H9 (cell line): ENCODE data around the gene MTARC2. TPM values are rescaled to one million over a fixed set of nuclear protein-coding genes. Genes with fewer than 3 reads are reported as not detected.

Experiments used
- DNase-seq: peaks from one replicate; pipeline ENCODE4 v3.0.0-alpha.2; 2017
- H2AFZ ChIP-seq: one replicate; pipeline ENCODE4 v1.6.1; 2013; ENCODE audit warnings: mild to moderate bottlenecking, low read length, control low read depth, moderate library complexity
- H2AK5ac ChIP-seq: 2 replicates; pipeline ENCODE4 v1.6.1; 2013; ENCODE audit warnings: low read length, control low read depth, mixed read lengths; ENCODE audit not compliant: insufficient read length
- H2BK120ac ChIP-seq: one replicate; pipeline ENCODE4 v1.6.1; 2013; ENCODE audit warnings: low read depth, mild to moderate bottlenecking, low read length, control low read depth, inconsistent platforms; ENCODE audit not compliant: poor library complexity, severe bottlenecking
- H2BK12ac ChIP-seq: 2 replicates; pipeline ENCODE4 v1.6.1; 2013; ENCODE audit warnings: low read length, control low read depth, mixed read lengths, low read depth; ENCODE audit not compliant: insufficient read length
- H2BK15ac ChIP-seq: 2 replicates; pipeline ENCODE4 v1.6.1; 2013; ENCODE audit warnings: low read depth, low read length, control low read depth
- H2BK20ac ChIP-seq: one replicate; pipeline ENCODE4 v1.6.1; 2013; ENCODE audit warnings: low read depth, mild to moderate bottlenecking, low read length, control low read depth, inconsistent platforms; ENCODE audit not compliant: poor library complexity, severe bottlenecking
- H2BK5ac ChIP-seq: 2 replicates; pipeline ENCODE4 v1.6.1; 2013; ENCODE audit warnings: low read length, control low read depth, mixed read lengths; ENCODE audit not compliant: insufficient read length
- H3K14ac ChIP-seq: 2 replicates; pipeline ENCODE4 v1.6.1; 2013; ENCODE audit warnings: low read length, control low read depth; ENCODE audit not compliant: insufficient read depth
- H3K18ac ChIP-seq: 2 replicates; pipeline ENCODE4 v1.6.1; 2013; ENCODE audit warnings: low read depth, mild to moderate bottlenecking, mixed read lengths, low read length, control low read depth; ENCODE audit not compliant: insufficient read length
- H3K23ac ChIP-seq: 2 replicates; pipeline ENCODE4 v1.6.1; 2013; ENCODE audit warnings: low read length, control low read depth, mixed read lengths, low read depth; ENCODE audit not compliant: insufficient read length
- H3K23me2 ChIP-seq: 2 replicates; pipeline ENCODE4 v1.6.1; 2013; ENCODE audit warnings: low read depth, mild to moderate bottlenecking, mixed read lengths, low read length, control low read depth; ENCODE audit not compliant: insufficient read length, poor library complexity, severe bottlenecking
- H3K27ac ChIP-seq: 2 replicates; pipeline ENCODE4 v1.5.1; 2013; ENCODE audit warnings: low read length, control low read depth, mixed read lengths, low read depth; ENCODE audit not compliant: insufficient read length
- H3K27me3 ChIP-seq: 2 replicates; pipeline ENCODE4 v1.6.1; 2013; ENCODE audit warnings: low read length, control low read depth, inconsistent platforms; ENCODE audit not compliant: insufficient read depth
- H3K4ac ChIP-seq: 2 replicates; pipeline ENCODE4 v1.6.1; 2013; ENCODE audit warnings: low read depth, mild to moderate bottlenecking, control low read depth, inconsistent platforms, low read length, moderate library complexity
- H3K4me1 ChIP-seq: 2 replicates; pipeline ENCODE4 v1.6.1; 2013; ENCODE audit warnings: low read length, control low read depth, inconsistent platforms; ENCODE audit not compliant: insufficient read depth
- H3K4me2 ChIP-seq: 2 replicates; pipeline ENCODE4 v1.6.1; 2013; ENCODE audit warnings: low read length, control low read depth, mixed read lengths; ENCODE audit not compliant: insufficient read length, insufficient read depth
- H3K56ac ChIP-seq: 2 replicates; pipeline ENCODE4 v1.6.1; 2013; ENCODE audit warnings: low read depth, mild to moderate bottlenecking, mixed read lengths, low read length, control low read depth; ENCODE audit not compliant: insufficient read length
- H3K79me1 ChIP-seq: 2 replicates; pipeline ENCODE4 v1.6.1; 2013; ENCODE audit warnings: low read depth, mild to moderate bottlenecking, moderate library complexity, low read length, control low read depth, inconsistent platforms; ENCODE audit not compliant: insufficient read depth, poor library complexity, severe bottlenecking
- H3K79me2 ChIP-seq: 2 replicates; pipeline ENCODE4 v1.6.1; 2013; ENCODE audit warnings: low read length, control low read depth, inconsistent platforms; ENCODE audit not compliant: insufficient read depth
- H3K9ac ChIP-seq: 2 replicates; pipeline ENCODE4 v1.6.1; 2013; ENCODE audit warnings: low read length, control low read depth, mixed read lengths; ENCODE audit not compliant: insufficient read length; ENCODE audit errors: extremely low read depth
- H3K9me3 ChIP-seq: one replicate; pipeline ENCODE4 v1.6.1; 2013; ENCODE audit warnings: low read depth, low read length, inconsistent platforms; ENCODE audit not compliant: control insufficient read depth
- H3T11ph ChIP-seq: one replicate; pipeline ENCODE4 v1.6.1; 2013; ENCODE audit warnings: mild to moderate bottlenecking, low read length, control low read depth, inconsistent platforms
- H4K20me1 ChIP-seq: one replicate; pipeline ENCODE4 v1.6.1; 2013; ENCODE audit not compliant: control insufficient read depth, insufficient read length, insufficient read depth
- H4K5ac ChIP-seq: 2 replicates; pipeline ENCODE4 v1.6.1; 2013; ENCODE audit warnings: low read depth, mild to moderate bottlenecking, mixed read lengths, low read length, control low read depth; ENCODE audit not compliant: insufficient read length
- H4K8ac ChIP-seq: replicated peaks from 2 replicates; pipeline ENCODE4 v1.6.1; 2013; ENCODE audit warnings: low read length, control low read depth, mixed read lengths, low read depth; ENCODE audit not compliant: insufficient read length
- H4K91ac ChIP-seq: 2 replicates; pipeline ENCODE4 v1.6.1; 2013; ENCODE audit warnings: low read depth, mild to moderate bottlenecking, moderate library complexity, mixed read lengths, low read length, control low read depth; ENCODE audit not compliant: insufficient read length
- H3K27ac Mint-ChIP-seq, 3 experiments: 2 replicates in 2 of 3; 3 replicates in 1 of 3; pipeline ENCODE4 v1.8.0; 2020 to 2021; ENCODE audit warnings: mixed read lengths in 3 of 3, mild to moderate bottlenecking in 1 of 3, moderate library complexity in 1 of 3
- H3K27me3 Mint-ChIP-seq: 2 replicates; pipeline ENCODE4 v1.8.0; 2021; ENCODE audit warnings: low read depth, mild to moderate bottlenecking, moderate library complexity, mixed read lengths
- H3K36me3 Mint-ChIP-seq, 3 experiments: 2 replicates in 2 of 3; 3 replicates in 1 of 3; pipeline ENCODE4 v1.8.0; 2020 to 2021; ENCODE audit warnings: low read depth in 3 of 3, mixed read lengths in 3 of 3; ENCODE audit not compliant: insufficient read depth in 1 of 3
- H3K4me1 Mint-ChIP-seq, 2 experiments: 2 replicates each; pipeline ENCODE4 v1.8.0; 2020; ENCODE audit warnings: mixed read lengths in 2 of 2
- H3K4me3 Mint-ChIP-seq, 2 experiments: 2 replicates in 1 of 2; 3 replicates in 1 of 2; pipeline ENCODE4 v1.8.0; 2020 to 2021; ENCODE audit warnings: mild to moderate bottlenecking in 2 of 2, mixed read lengths in 2 of 2, moderate library complexity in 1 of 2
- H3K9me3 Mint-ChIP-seq, 2 experiments: 2 replicates in 1 of 2; 3 replicates in 1 of 2; pipeline ENCODE4 v1.8.0; 2020; ENCODE audit warnings: mild to moderate bottlenecking in 2 of 2, mixed read lengths in 2 of 2, moderate library complexity in 1 of 2
- CTCF ChIP-seq: fragments of 200-600 bp; sonication (generic); conservative IDR thresholded peaks from 3 replicates; pipeline ENCODE4 v1.8.0; 2021; ENCODE audit warnings: antibody characterized with exemption, mild to moderate bottlenecking
- WGBS: extraction: QIAGEN DNeasy Blood & Tissue Kit; methylation state at CpG from one replicate; pipeline ENCODE4 v1.1.7; 2013; ENCODE audit warnings: missing lambda C conversion rate, low lambda C conversion rate, mixed read lengths; ENCODE audit not compliant: insufficient read length; ENCODE audit errors: extremely low coverage; 5-methylcytosine and 5-hydroxymethylcytosine counted together
- total RNA-seq: library from RNA; stranded (reverse); gene quantifications from 2 replicates; pipeline ENCODE4 v1.2.1, GENCODE V29; 2021

Gene MTARC2
- total RNA-seq, 1 experiment from 2014 or later = 7.7 TPM

GRCh38 chr1:220809187-220809550 lies 61.0 kb downstream of the MTARC2 start:
- Histone ChIP-seq H2BK12ac (no peak overlapping the region), H2BK15ac (no peak overlapping the region), H4K5ac (no peak overlapping the region), H4K8ac (no peak overlapping the region), H3K79me1 (no peaks in the 10 kb centered on the region), H3K9ac (no peak overlapping the region), H3T11ph (no peak overlapping the region), H2BK20ac (no peak overlapping the region), H3K23me2 (peaks cover 3% of the 10 kb centered on the region), H4K20me1 (peaks cover 3% of the 10 kb centered on the region), H3K4ac (no peak overlapping the region), H3K56ac (no peak overlapping the region), H3K9me3 (no peaks in the 10 kb centered on the region), H3K4me2 (no peak overlapping the region), H3K27ac (no peak overlapping the region), H3K18ac (no peak overlapping the region), H2AK5ac (no peak overlapping the region), H2BK5ac (no peak overlapping the region), H2AFZ (no peak overlapping the region), H3K4me1 (no peaks in the 10 kb centered on the region), H3K27me3 (no peaks in the 10 kb centered on the region), H3K14ac (no peak overlapping the region), H3K23ac (no peak overlapping the region), H3K79me2 (no peaks in the 10 kb centered on the region), H2BK120ac (no peak overlapping the region), H4K91ac (no peak overlapping the region)
- Mint-ChIP-seq H3K4me1 (peaks cover 6 to 9% of the 10 kb centered on the region in 2 experiments), H3K9me3 (no peaks in the 10 kb centered on the region), H3K27ac (no peak overlapping the region), H3K4me3 (no peak overlapping the region), H3K36me3 (peaks cover 16 to 50% (median 38%) of the 10 kb centered on the region in 3 experiments; a peak in 6 of 7 replicates), H3K27me3 (no peaks in the 10 kb centered on the region)
- no peak for TF ChIP-seq CTCF
- no CpG with 5 or more reads among the region's 6 CpGs for WGBS
- no peak for DNase-seq
